HG02943 (cell line): ENCODE measurements around the gene RPS27.
"Not testable (repeated sequence)": the region's sequence is repeated elsewhere in the genome, so short reads cannot be mapped to it uniquely, and the experiment has no call there.

Experiments
- ATAC-seq: cut with Tn5 transposase; IDR thresholded peaks from one replicate; pipeline ENCODE4 v1.9.1; 2021; ENCODE audit warnings: mild to moderate bottlenecking, low read depth, moderate library complexity; ENCODE audit not compliant: unreplicated experiment

Gene RPS27

DNA sequence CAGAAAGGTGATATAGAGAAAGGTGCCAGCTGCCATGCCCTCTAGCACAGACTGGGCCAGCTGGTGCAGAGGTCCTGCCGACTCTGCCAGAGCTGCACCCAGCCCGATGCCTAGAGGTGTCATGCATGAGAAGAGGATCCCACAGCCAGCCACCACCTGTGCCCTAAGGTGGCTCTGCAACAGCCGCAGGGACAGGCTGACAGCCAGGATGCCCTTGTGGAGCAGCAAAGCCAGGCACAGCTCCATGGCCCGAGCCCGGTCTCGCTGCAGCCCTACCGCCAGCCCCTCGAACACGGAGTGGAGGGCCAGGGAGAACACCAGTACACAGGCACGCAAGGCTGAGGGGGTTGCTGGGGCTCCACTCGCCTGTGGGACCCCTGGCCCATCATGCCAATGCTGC, 30.4 kb upstream of the RPS27 start:
- no peak for ATAC-seq

- no peak for ATAC-seq
Observed at GRCh38 chr1:153961421-153961820, 29.1 kb upstream of the RPS27 start.

DNA sequence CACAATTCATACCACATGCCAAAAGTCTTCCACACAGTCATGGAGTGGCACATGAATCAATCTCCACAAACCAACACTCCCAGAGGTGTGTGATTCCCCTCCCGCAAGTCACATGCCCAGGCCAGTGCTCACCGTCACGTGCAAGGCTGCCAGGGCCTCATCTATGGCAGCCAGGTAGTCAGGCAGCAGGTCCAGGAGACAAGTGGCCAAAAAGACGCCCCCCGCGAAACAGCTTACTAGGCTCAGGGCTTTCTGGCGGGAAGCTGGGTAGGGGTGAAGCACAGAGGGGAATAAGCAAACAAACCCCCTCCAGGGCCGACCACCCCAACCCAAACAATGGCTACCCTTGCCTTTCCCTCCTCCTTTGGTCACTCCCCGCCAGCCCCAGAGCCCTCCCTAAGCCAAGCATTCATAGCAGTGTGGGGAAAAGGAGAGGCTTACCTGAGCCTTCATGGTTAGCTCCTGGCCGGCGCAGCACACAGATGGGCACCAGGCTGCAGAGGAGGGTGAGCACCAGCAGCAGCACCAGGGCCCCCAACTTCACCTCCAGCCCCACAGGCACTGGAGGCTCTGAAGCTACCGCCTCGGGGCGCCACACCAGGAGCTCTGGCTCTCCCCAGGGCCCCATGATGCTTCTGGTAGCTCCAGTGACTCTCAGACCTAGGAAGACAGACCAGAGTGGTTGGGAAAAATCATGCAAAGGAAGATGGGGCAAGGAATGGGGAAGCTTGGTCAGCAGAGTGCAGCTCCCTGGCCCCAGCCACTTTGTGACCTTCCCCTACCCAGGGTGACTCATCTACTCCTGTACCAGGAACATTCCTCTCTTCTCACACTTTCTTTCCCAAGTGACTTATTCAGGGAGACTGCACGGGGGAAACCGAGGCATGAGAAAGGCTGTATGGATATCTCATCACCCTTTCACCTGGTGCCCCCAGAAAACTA, 28.2 kb upstream of the RPS27 start:
- no peak for ATAC-seq

GRCh38 chr1:153963030-153963849, 27.3 kb upstream of the RPS27 start, which contains the start of gene SLC39A1:
Gene SLC39A1 (minus strand): TSS chr1:153963537. CDS start chr1:153962715, 822 bp downstream.
- ATAC-seq = peak; percentile 45

GRCh38 chr1:153963850-153964331, 26.7 kb upstream of the RPS27 start:
- ATAC-seq = peak; percentile 2

- ATAC-seq = peak; percentile 80
Observed at GRCh38 chr1:153967107-153967999, 23.2 kb upstream of the RPS27 start, which contains the start of gene CREB3L4. Gene CREB3L4 (plus strand): TSS chr1:153967902. CDS start chr1:153968526, 624 bp downstream.

- no peak for ATAC-seq
Observed at GRCh38 chr1:153968000-153968363, 22.6 kb upstream of the RPS27 start.

GRCh38 chr1:153968408-153968807, 22.2 kb upstream of the RPS27 start:
- no peak for ATAC-seq

DNA sequence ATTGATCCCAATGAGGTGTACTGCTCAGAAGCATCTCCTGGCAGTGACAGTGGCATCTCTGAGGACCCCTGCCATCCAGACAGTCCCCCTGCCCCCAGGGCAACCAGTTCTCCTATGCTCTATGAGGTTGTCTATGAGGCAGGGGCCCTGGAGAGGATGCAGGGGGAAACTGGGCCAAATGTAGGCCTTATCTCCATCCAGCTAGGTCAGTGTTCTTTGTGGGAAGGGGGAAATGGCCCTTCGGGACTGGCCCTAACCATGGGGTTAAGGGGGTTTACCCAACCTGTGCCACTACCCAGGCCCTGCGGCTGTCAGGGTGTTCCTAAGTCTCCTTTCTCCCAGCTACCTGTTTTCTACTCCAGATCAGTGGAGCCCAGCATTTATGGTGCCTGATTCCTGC, 21.6 kb upstream of the RPS27 start:
- ATAC-seq = no peak

DNA sequence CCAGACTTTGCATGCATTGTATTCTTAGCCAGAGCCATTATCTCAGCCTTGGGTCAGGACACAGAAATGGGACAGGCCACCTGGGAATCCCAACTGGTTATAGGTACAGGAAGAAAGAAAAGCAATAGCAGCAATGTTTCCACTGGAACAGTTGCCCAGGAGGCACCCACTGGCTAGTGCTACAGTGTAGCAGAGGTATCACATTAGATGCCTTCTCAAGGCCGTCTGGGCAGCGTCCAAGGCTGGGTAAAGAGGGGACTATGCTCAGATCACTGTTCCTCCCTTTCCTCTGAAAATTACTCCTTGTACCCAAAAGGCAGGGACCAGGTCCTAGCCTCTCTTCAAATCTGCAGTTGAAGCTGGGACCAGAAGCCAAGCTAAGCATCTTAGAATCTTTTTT, 20.2 kb upstream of the RPS27 start:
- no peak for ATAC-seq

GRCh38 chr1:153973071-153973470, 17.5 kb upstream of the RPS27 start:
- no peak for ATAC-seq

- ATAC-seq = no peak
Observed at GRCh38 chr1:153973525-153973924, 17.0 kb upstream of the RPS27 start.

DNA sequence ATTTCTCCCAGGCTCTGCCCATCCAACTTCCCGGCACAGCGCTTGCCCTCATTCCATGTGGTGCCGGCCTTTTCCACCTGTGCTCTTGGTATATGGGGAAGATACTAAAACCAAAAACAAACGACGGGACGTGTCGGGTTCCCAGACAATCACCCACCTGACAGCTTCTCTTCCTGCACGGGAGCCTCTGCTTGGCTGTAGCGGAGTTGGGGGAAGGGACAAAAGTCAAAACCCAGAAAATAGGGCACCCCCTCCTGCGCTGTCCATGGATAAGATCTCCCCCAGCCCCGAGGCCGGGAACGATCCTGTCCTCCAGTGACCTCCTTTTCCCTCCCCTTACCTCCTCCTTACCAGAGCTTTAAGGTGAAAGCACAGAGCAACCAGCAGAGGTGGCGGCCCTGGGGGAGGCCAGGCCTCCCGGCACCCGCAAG, 13.7 kb upstream of the RPS27 start:
- no peak for ATAC-seq

- ATAC-seq = peak; percentile 58
Observed at GRCh38 chr1:153977250-153978240, 13.0 kb upstream of the RPS27 start, which contains the start of gene JTB. Gene JTB (minus strand): TSS chr1:153977674. CDS start chr1:153977252, 422 bp downstream.

DNA sequence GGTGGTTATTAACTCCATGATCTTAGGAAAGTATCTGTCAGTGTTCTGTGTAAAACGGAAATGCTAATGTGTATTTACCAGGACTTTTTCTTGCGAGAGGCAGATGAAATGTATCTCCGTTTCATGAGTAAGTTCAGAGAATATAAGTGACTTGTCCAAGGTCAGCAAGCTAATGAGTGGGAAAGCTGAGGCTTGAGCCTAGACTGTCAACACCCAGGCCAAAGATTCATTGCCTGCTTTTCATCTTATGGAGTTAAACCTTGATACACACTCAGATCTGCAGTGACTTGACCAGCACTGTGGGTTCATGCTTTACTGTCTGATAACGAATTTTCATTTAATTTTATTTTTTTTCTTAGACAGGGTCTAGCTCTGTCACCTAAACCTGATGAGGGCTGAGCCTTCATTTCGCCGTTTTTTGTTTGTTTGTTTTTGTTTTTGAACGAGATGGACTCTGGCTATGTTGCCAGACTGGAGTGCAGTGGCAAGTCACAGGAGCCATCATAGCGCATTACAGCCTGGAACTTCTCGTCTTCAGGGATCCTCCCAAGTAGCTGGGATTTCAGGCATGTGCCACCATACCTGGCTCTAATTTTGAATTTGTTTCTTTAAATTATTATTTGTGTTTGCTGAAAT, 12.2 kb upstream of the RPS27 start:
- no peak for ATAC-seq

DNA sequence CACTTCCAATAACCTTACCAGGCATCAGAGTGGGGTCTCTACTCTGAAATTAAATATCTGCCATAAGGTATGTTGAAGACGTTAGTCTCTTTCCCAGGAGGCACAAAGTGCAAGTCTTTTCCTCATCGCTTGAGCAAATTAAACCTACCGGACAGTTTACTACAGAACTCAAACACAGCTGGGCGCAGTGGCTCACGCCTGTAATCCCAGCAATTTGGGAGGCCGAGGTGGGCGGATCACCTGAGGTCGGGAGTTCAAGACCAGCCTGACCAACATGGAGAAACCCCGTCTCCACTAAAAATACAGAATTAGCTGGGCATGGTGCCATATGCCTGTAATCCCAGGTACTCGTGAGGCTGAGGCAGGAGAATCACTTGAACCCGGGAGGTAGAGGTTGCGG, 11.5 kb upstream of the RPS27 start:
- ATAC-seq = not testable (repeated sequence)

DNA sequence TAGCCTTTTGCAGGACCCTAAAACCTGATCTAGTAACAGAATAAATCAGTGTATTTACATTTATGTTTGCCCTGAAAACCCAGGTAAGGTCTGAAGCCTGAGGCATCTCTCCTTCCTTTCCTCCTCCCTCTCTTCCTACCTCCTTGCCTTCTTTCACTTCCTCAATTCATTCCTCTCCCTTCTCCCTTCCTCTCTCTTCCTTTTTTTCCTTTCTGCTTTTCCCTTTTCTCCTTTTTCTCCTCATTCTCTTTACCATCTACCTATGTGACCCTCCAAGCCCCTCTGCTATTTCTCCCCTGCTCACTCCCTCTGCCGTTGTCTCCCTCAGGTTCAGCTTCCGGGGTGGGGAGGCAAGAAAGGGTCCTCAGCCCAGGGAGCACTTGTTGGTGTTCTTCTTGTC, 8.8 kb upstream of the RPS27 start:
- ATAC-seq = not testable (repeated sequence)
